HG03103 (cell line): ENCODE measurements around the gene ATP9A.

Experiments used
- ATAC-seq: cut with Tn5 transposase; IDR thresholded peaks from one replicate; pipeline ENCODE4 v1.9.1; 2021; ENCODE audit warnings: low read depth; ENCODE audit not compliant: unreplicated experiment

Gene ATP9A

GRCh38 chr20:51634257-51634656, 133.9 kb downstream of the ATP9A start:
- no peak for ATAC-seq

DNA sequence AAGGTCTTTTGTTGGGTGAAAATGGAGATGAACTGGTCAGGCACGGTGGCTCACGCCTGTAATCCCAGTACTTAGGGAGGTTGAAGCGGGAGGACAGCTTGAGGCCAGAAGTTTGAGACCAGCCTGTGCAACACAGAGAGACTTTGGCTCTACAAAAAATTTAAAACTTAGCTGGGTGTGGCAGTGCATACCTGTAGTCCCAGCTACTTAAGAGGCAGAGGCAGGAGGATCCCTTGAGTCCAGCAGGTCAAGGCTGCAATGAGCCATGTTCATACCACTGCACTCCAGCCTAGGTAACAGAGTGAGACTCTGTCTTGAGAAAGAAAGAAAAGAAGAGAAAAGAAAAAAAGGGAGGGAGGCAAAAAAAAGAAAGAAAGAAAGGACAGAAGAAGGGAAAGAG, 134.8 kb downstream of the ATP9A start:
- ATAC-seq: no peak

DNA sequence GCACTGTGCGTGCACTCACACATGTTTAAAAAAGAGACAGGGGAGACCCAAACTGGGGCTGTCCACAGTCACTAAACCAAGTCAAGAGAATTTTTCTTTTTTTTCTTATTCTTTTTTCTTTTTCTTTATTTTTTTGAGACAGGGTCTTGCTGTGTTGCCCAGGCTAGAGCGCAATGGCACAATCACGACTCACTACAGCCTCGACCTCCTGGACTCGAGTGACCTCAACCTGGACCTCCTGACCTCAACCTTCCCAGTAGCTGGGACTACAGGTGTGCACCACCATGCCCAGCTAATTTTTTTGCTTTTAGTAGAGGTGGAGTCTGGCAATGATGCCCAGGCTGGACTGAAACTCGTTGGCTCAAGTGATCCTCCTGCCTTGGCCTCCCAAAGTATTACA, 136.2 kb downstream of the ATP9A start:
- ATAC-seq: no peak

DNA sequence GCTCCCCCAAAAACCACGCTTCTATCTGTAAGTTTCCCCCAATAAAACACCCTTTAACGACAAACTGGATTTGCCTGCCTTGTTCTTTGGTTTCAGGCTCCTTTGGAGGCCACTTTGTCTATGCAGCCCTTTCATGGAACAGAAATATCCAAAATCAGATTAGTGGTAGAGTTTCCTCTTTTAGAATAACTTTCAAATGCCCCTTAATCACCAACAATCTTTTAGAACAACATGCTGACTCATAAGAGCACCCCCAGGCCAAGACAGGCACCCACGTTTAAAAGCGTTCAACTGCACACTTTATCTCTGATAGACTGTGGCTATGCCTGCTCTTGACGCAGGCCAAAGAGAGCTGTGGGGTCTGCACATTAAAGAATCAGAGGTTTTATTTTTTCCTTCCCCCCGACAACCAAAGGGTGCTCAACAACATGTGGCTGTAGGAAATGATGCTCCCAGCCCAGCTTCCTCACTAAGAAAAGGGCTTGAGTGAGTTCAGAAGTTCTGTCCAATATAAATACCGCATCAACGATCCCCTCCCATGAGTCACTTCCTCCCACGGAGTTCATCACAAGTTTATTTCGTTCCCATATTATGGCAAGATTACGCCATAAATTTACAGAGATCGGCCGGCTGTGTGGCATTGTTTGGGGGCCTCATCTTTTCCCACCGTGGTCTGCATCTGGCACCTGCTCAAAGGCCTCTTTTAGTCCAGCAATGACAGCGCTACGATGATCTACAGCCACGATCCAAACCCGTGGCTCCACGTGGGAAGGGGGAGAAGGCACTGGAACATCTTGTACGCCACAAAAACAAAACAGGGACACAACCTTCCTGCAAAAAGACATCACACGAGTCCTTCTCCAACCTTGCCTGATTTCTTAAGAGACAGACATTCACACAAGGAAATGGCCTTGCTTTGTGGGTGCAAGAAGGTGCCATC, 136.9 kb downstream of the ATP9A start:
- ATAC-seq: no peak

DNA sequence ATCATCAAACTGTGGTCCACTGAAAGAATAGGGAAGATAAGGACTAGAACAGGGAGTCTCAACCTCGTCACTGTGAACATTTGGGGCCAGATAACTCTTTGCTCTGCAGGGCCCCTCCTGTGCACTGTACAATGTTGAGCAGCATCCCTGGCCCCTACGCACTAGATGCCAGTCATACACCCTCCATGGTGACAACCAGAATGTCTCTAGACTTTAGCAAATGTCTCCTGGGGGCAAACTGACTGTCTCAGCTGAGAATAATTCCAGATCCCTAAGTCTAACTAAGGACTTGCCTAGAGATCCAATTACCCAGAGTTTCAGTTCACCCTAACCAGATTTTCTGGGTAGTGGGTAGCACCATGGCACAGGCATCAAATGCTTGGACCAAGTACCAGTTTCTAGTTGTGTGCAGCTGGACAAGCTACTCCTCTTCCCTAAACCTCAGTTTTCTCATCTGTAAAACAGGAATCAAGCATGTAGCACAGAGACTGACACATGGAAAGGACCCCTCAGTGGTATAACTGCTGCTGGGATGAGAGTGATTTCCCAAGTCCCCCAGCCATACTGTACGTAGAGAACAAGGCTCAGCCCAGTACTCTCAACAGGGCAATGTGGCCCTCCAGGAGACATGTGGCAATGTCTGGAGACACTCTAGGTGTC, 138.7 kb downstream of the ATP9A start:
- ATAC-seq: no peak

DNA sequence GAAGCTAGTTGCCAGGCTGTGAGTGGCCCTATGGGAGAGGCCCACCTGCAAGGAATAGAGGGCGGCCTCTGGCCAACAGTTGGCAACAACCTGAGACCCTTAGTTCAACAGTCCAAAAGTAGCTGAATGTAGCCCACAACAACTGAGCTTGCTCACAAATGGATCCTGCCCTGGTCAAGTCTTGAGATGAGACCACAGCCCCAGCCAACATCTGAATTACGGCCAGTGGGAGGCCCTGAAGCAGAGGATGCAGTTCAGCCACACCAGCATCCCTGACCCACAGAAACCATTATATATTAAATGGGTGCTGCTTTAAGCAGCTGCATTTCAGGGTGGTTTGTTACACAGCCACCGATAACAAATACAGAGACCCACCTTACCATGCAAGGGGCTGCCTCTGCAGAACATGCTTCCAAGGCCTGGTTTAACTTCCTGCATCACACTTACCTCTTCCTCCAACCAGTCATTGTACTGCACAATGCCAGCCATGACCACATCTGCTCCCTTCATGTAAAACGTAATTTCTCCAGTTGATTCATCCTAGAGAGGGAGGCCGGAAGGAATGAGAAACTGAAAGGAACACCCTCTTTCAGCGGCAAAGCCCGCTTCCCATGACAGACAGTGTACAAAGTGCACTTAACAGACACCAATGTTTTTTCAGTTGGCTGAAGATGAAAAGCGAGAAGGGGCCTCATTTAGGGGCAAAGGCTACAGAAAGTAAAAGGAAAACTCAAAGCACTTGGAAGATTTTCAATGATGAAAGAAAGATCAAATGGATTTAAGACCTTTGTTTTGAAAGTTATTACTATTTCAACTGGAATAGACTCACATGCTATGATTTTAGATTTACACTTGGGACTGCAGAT, 139.4 kb downstream of the ATP9A start:
- no peak for ATAC-seq

GRCh38 chr20:51627586-51627985, 140.6 kb downstream of the ATP9A start:
- ATAC-seq: no peak

GRCh38 chr20:51625105-51625504, 143.1 kb downstream of the ATP9A start:
- ATAC-seq: no peak

GRCh38 chr20:51624157-51624731, 143.9 kb downstream of the ATP9A start:
- ATAC-seq: no peak

GRCh38 chr20:51623255-51623654, 144.9 kb downstream of the ATP9A start:
- no peak for ATAC-seq

DNA sequence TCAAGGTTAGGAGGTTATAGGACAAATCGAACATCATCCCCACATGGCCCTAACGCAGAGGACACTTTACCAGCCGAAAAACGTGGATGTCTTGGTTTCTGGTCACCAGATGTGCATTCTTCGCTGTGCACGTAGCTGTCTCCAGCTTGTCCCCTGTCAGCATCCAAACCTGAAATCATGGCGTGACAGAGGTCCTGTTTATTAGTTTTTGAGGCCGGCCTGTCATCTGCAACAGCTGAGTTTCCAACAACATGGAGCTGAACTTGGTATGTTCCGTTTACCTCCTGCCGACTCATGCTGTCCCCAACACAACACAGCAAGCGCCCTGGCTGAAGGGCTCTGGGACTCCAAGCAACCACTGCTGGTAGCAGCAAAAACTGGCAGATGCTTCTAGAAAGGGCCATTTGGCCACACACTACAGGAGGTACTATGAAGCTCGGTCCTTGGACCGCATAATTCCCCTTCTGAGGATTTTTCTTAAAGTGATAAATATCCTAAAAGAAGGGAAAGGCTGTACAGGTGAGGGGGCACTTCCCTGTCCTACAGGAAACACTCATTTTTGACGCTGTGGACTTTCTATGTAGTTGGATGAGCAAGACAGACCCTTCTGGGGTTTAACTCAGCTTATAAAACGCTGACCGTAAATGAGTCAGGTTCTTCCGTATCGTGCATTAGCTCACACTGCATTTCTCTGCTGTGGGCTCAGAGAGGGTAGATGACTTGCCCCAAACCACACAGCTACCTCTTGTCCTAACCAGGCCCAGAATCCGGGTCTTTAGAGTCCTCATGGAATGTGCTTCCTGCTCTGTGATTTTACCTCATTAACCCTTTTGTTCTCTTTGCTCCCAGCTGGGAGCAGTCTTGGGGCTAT, 146.0 kb downstream of the ATP9A start:
- ATAC-seq: no peak

DNA sequence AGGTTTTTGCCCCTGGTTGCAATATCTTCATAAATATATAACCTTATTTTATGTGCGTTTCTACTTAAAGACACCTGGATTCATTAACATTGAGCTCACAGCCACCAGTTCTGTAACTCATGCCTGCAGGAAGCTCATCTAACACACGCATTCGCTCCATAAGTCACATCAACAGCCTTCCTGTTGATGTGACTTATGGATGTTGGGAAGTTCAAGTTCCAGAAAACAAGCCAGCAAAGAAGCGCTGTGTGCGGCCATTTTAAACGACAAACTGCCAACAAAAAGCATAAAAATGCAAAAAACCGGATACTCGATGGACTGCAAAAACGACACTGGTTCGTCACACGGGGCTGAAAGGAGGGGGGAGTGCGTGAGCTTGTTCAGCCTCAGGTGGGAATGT, 147.8 kb downstream of the ATP9A start:
- ATAC-seq: no peak

GRCh38 chr20:51616060-51616459, 152.1 kb downstream of the ATP9A start:
- ATAC-seq: no peak

GRCh38 chr20:51614687-51615086, 153.5 kb downstream of the ATP9A start:
- no peak for ATAC-seq

GRCh38 chr20:51613580-51613979, 154.6 kb downstream of the ATP9A start:
- no peak for ATAC-seq

DNA sequence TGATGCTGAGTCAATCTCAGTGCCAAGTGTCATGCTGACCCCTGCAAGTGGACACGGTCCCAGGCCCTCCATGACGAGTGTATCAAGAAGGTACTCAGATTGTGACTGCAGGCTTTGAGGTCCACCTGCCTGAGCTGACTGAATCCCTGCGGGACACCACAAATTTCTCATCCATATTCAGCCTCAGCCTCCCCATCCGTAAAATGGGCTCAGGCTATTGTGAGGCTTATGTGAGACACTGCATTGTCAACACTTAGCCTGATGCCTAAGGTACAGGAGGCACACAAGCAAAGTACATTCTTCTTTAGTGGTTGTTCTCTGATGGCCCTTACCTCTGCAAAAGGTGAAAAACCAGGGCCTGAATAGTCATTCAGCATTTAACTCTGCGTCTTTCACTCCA, 155.3 kb downstream of the ATP9A start:
- no peak for ATAC-seq

GRCh38 chr20:51611625-51611890, 156.6 kb downstream of the ATP9A start:
- no peak for ATAC-seq

DNA sequence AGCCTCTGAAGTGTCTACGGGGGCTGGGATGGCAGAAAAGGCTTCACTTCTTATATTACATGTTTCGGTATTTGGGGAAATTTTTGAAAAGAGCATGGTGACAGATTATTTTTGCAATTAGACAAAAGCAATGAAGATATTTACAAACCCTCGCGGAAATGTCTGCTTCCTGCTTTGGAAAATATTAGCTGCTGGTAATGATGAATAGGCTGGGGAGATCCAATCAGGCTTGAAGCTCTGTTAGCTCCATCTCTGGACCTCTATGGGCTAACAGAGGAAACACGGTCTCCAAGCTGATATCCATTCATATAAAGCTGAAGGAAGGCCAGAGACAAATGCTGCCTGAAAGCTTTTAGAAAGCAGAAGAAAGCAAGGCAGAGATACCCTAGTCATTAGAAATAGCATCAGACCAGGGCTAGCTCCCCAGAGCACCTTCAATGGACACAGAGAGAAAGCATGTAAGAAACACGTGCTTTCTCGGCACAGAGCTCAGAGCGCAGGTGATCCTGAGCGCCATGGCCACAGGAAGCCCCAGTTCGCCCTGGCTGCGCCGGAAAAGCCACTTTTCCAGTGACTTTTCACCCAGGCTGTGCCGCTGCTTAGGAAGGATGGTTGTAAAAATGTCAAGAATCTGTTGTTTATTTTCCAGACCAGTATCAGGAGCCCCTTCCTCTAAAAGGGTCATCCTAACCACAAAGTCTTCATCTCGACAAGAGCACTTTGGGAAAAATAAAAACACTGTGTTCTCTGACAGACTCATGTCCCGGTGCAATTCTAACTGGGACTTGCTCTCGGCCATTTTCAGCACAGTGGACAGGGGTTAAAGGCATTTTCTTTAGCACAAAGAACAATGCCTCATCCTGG, 157.2 kb downstream of the ATP9A start:
- no peak for ATAC-seq

GRCh38 chr20:51610111-51610510, 158.1 kb downstream of the ATP9A start:
- no peak for ATAC-seq
